A673 (cell line): ENCODE measurements around the gene KRTAP10-10.

Source experiments
- EZH2 ChIP-seq: fragments of 200-600 bp; sonication (generic); IDR thresholded peaks from 2 replicates; pipeline ENCODE4 v1.6.1; 2017; ENCODE audit warnings: borderline replicate concordance, low read depth, mild to moderate bottlenecking, mixed read lengths, antibody characterized with exemption, low read length; ENCODE audit not compliant: poor library complexity, severe bottlenecking
- TF ChIP-seq, protein P1 (sequence below): fragments of 300-800, 200-600 bp; sonication (generic); conservative IDR thresholded peaks from 2 replicates; pipeline ENCODE4 v1.5.1; 2017; ENCODE audit warnings: low read depth, mild to moderate bottlenecking, antibody characterized with exemption, low read length, moderate library complexity, mixed read lengths

DNA sequence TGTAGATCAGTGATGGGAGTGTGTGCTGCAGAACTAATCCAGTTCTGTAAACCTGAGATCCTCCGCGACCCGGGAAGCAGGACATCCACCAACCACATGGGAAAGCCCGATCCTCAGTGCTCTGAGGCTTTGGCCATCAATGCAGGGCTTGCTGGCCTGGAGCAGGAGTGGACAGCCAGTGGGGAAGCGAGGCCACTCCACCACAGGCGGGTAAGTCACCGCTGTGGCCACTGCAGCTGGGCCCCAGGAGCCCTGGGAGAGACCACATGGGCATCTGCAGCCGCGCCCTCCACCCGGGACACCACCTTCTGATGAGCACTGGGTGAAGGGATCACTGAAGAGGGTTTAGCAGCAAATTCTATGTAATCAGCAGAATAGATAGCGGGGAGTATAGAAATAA is 44.0 kb downstream of the KRTAP10-10 start:
- TF ChIP-seq, protein P1, sequence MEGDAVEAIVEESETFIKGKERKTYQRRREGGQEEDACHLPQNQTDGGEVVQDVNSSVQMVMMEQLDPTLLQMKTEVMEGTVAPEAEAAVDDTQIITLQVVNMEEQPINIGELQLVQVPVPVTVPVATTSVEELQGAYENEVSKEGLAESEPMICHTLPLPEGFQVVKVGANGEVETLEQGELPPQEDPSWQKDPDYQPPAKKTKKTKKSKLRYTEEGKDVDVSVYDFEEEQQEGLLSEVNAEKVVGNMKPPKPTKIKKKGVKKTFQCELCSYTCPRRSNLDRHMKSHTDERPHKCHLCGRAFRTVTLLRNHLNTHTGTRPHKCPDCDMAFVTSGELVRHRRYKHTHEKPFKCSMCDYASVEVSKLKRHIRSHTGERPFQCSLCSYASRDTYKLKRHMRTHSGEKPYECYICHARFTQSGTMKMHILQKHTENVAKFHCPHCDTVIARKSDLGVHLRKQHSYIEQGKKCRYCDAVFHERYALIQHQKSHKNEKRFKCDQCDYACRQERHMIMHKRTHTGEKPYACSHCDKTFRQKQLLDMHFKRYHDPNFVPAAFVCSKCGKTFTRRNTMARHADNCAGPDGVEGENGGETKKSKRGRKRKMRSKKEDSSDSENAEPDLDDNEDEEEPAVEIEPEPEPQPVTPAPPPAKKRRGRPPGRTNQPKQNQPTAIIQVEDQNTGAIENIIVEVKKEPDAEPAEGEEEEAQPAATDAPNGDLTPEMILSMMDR = no peak
- no peak for TF ChIP-seq EZH2
